ENCODE results near the gene AP3S2. TPM values are rescaled to one million over a fixed set of nuclear protein-coding genes. Genes with fewer than 3 reads are reported as not detected.
A peak's percentile ranks its signal among the peaks of the same experiment; 100 is the strongest.
"Not testable (repeated sequence)": the region's sequence is repeated elsewhere in the genome, so short reads cannot be mapped to it uniquely, and the experiment has no call there.

Gene AP3S2
- total RNA-seq, 1 donor from 2014 or later = 47.5 TPM

GRCh38 chr15:89907289-89907688 is 13.5 kb upstream of the AP3S2 start:
- no peak for DNase-seq
- intact Hi-C loops (cut with DNase I) = no loop called here
- ATAC-seq (ENCODE audit: poor library complexity) = no peak

- intact Hi-C loops (cut with DNase I) = no loop called here
- DNase-seq = no peak
These were observed 12.1 kb upstream of the AP3S2 start for GRCh38 chr15:89905846-89906378.

GRCh38 chr15:89904519-89904918 is 10.7 kb upstream of the AP3S2 start:
- DNase-seq (no peak), ATAC-seq (ENCODE audit: poor library complexity) (no peak)
- intact Hi-C loops (cut with DNase I) = no loop called here

More at GRCh38 chr15:89905846-89906378, 12.1 kb upstream of the AP3S2 start:
- ATAC-seq (ENCODE audit: poor library complexity) = no peak

- no peak for ATAC-seq (ENCODE audit: poor library complexity)
- intact Hi-C loops (cut with DNase I) = no loop called here
- DNase-seq = no peak
These were observed 10.0 kb upstream of the AP3S2 start for GRCh38 chr15:89903858-89904130.

- no peak for ATAC-seq (ENCODE audit: poor library complexity)
- DNase-seq = no peak
- intact Hi-C loops (cut with DNase I) = no loop called here
These were observed 9.4 kb upstream of the AP3S2 start for GRCh38 chr15:89903015-89903857.

GRCh38 chr15:89900849-89901248 is 7.1 kb upstream of the AP3S2 start:
- ATAC-seq (ENCODE audit: poor library complexity) (peak; percentile 88), DNase-seq (peak; percentile 56)
- intact Hi-C loops (cut with DNase I) = no loop called here

- no peak for DNase-seq
- no peak for ATAC-seq (ENCODE audit: poor library complexity)
- intact Hi-C loops (cut with DNase I) = no loop called here
These were observed 6.3 kb upstream of the AP3S2 start for GRCh38 chr15:89899951-89900567.

- intact Hi-C loops (cut with DNase I) = no loop called here
- ATAC-seq (ENCODE audit: poor library complexity) (no peak), DNase-seq (no peak)
These were observed 5.6 kb upstream of the AP3S2 start for GRCh38 chr15:89899295-89899945.

GRCh38 chr15:89898614-89899294 is 5.0 kb upstream of the AP3S2 start:
- intact Hi-C loops (cut with DNase I) = no loop called here
- no peak for ATAC-seq (ENCODE audit: poor library complexity)

GRCh38 chr15:89898146-89898545 is 4.4 kb upstream of the AP3S2 start:
- intact Hi-C loops (cut with DNase I) = no loop called here
- no peak for DNase-seq
- ATAC-seq (ENCODE audit: poor library complexity) = no peak

More at GRCh38 chr15:89898614-89899294, 5.0 kb upstream of the AP3S2 start:
- no peak for DNase-seq

- no peak for ATAC-seq (ENCODE audit: poor library complexity)
- DNase-seq = no peak
- intact Hi-C loops (cut with DNase I) = no loop called here
These were observed 767 bp downstream of the AP3S2 start for GRCh38 chr15:89893027-89893426.

GRCh38 chr15:89888214-89888804 is 5.5 kb downstream of the AP3S2 start:
- intact Hi-C loops (cut with DNase I) = no loop called here

GRCh38 chr15:89885611-89886010 is 8.2 kb downstream of the AP3S2 start:
- ATAC-seq (ENCODE audit: poor library complexity) (no peak), DNase-seq (no peak)
- intact Hi-C loops (cut with DNase I) = no loop called here

More at GRCh38 chr15:89888214-89888804, 5.5 kb downstream of the AP3S2 start:
- ATAC-seq (ENCODE audit: poor library complexity) (no peak), DNase-seq (no peak)

- ATAC-seq (ENCODE audit: poor library complexity); DNase-seq; intact Hi-C loops (cut with DNase I): not testable (repeated sequence)
These were observed 8.6 kb downstream of the AP3S2 start for GRCh38 chr15:89885179-89885578.

- ATAC-seq (ENCODE audit: poor library complexity) = no peak
- intact Hi-C loops (cut with DNase I) = no loop called here
- no peak for DNase-seq
These were observed 10.3 kb downstream of the AP3S2 start for GRCh38 chr15:89883518-89883917.

- ATAC-seq (ENCODE audit: poor library complexity) (no peak), DNase-seq (no peak)
- intact Hi-C loops (cut with DNase I) = no loop called here
These were observed 13.1 kb downstream of the AP3S2 start for GRCh38 chr15:89880727-89881126.

- ATAC-seq (ENCODE audit: poor library complexity) (no peak), DNase-seq (no peak)
- intact Hi-C loops (cut with DNase I) = loop anchor here (5.0 kb wide), 1 partner anchor 116 kb away; no protein-coding TSS in a partner anchor
These were observed 15.5 kb downstream of the AP3S2 start for GRCh38 chr15:89878323-89878722.

- ATAC-seq (ENCODE audit: poor library complexity) (no peak), DNase-seq (no peak)
- intact Hi-C loops (cut with DNase I) = loop anchor here (5.0 kb wide), 1 partner anchor 115 kb away; no protein-coding TSS in a partner anchor
These were observed 16.7 kb downstream of the AP3S2 start for GRCh38 chr15:89877083-89877425.
